Endothelial cell of umbilical vein (primary cell): ENCODE results near the gene AFF1. TPM values are rescaled to one million over a fixed set of nuclear protein-coding genes. Genes with fewer than 3 reads are reported as not detected.

Experiments
- BruUV-seq: library from RNA; stranded (reverse); fragments of 400-500 nt; replicated peaks from 2 replicates; lab custom pipeline; 2021; lab: Mats Ljungman, UMichigan
- CTCF ChIA-PET: fragments of 300-600, 350-600 bp; sonication (Branson Sonifier 250); formaldehyde crosslinking; loops from one replicate; lab custom pipeline; 2021; ENCODE audit warnings: antibody characterized with exemption, inconsistent platforms; lab: Charles Lee
- POLR2A ChIA-PET: fragments of 300-600, 350-600 bp; sonication (Branson Sonifier 250); formaldehyde crosslinking; loops from one replicate; lab custom pipeline; 2021; ENCODE audit warnings: antibody characterized with exemption, inconsistent platforms; lab: Charles Lee
- DNase-seq: peaks from one replicate; pipeline ENCODE4 v3.0.0-alpha.2; 2011; ENCODE audit warnings: low read depth, low spot score
- FAIRE-seq: peaks from 2 replicates; lab custom pipeline; 2011; peaks lifted over from hg19 to GRCh38; lab: Jason Lieb, UNC
- H2AFZ ChIP-seq: 2 replicates; pipeline ENCODE4 v1.6.0; 2012; ENCODE audit warnings: low read depth, low read length, control low read depth, inconsistent platforms
- H3K27ac ChIP-seq: 2 replicates; pipeline ENCODE4 v1.5.1; 2011; ENCODE audit warnings: low read depth, mild to moderate bottlenecking, control low read depth, low read length, moderate library complexity; ENCODE audit not compliant: insufficient read depth
- H3K27me3 ChIP-seq, 2 experiments: 2 replicates each; pipeline versions ENCODE4 v1.6.0 to v1.6.1; 2011; ENCODE audit warnings: low read length in 2 of 2, mixed read lengths in 1 of 2; ENCODE audit not compliant: control insufficient read depth in 2 of 2, insufficient read depth in 2 of 2
- H3K36me3 ChIP-seq, 2 experiments: 2 replicates in 1 of 2; 3 replicates in 1 of 2; pipeline ENCODE4 v1.5.1; 2011; ENCODE audit warnings: low read length in 2 of 2, mild to moderate bottlenecking in 1 of 2, moderate library complexity in 1 of 2; ENCODE audit not compliant: control insufficient read depth in 2 of 2, insufficient read depth in 2 of 2; ENCODE audit errors: extremely low read depth in 1 of 2
- H3K4me1 ChIP-seq: 3 replicates; pipeline ENCODE4 v1.5.1; 2011; ENCODE audit warnings: mild to moderate bottlenecking, low read length; ENCODE audit not compliant: control insufficient read depth, insufficient read depth; ENCODE audit errors: extremely low read depth
- H3K4me2 ChIP-seq: 2 replicates; pipeline ENCODE4 v1.6.1; 2011; ENCODE audit warnings: low read length, control low read depth, mixed read lengths; ENCODE audit not compliant: insufficient read depth
- H3K4me3 ChIP-seq, 3 experiments: fragments of 200-600 bp in 1 of 3; sonication (generic), shearing (Covaris generic) in 1 of 3; replicated peaks in 1 of 3; 2 replicates each; pipeline ENCODE4 v1.5.1; 2011 to 2016; ENCODE audit warnings: control low read depth in 3 of 3, low read length in 3 of 3, mild to moderate bottlenecking in 2 of 3, inconsistent platforms in 1 of 3, low read depth in 1 of 3, moderate library complexity in 1 of 3; ENCODE audit not compliant: insufficient read depth in 1 of 3
- H3K79me2 ChIP-seq: 2 replicates; pipeline ENCODE4 v1.6.0; 2012; ENCODE audit warnings: low read length, inconsistent platforms; ENCODE audit not compliant: control insufficient read depth, insufficient read depth
- H3K9ac ChIP-seq: replicated peaks from 2 replicates; pipeline ENCODE3; 2011; ENCODE audit warnings: low read length, control low read depth; ENCODE audit not compliant: insufficient read depth; ENCODE audit errors: extremely low read depth
- H3K9me1 ChIP-seq: replicated peaks from 3 replicates; pipeline ENCODE4 v1.6.0; 2011; ENCODE audit warnings: mild to moderate bottlenecking, low read length; ENCODE audit not compliant: control insufficient read depth, insufficient read depth; ENCODE audit errors: extremely low read depth
- H3K9me3 ChIP-seq: replicated peaks from 2 replicates; pipeline ENCODE4 v1.5.1; 2012; ENCODE audit warnings: low read length, inconsistent platforms; ENCODE audit not compliant: control insufficient read depth, insufficient read depth
- H4K20me1 ChIP-seq: replicated peaks from 2 replicates; pipeline ENCODE3; 2011; ENCODE audit warnings: mild to moderate bottlenecking, low read length; ENCODE audit not compliant: control insufficient read depth, insufficient read depth; ENCODE audit errors: extremely low read depth
- EZH2 ChIP-seq: IDR thresholded peaks from 2 replicates; pipeline ENCODE4 v1.6.1; 2012; ENCODE audit warnings: borderline replicate concordance, low read depth, mild to moderate bottlenecking, moderate library complexity, low read length, inconsistent platforms; ENCODE audit not compliant: severe bottlenecking
- GATA2 ChIP-seq: IDR thresholded peaks from 2 replicates; pipeline ENCODE4 v1.7.0; 2011; ENCODE audit warnings: low read depth, mild to moderate bottlenecking, moderate library complexity, mixed read lengths, low read length; ENCODE audit not compliant: insufficient read length, insufficient read depth
- JUN ChIP-seq: IDR thresholded peaks from 2 replicates; pipeline ENCODE4 v1.6.1; 2011; ENCODE audit warnings: borderline replicate concordance, low read depth; ENCODE audit not compliant: insufficient read length, insufficient read depth
- MYC ChIP-seq: IDR thresholded peaks from one replicate; pipeline ENCODE4 v1.6.1; 2011; ENCODE audit warnings: mild to moderate bottlenecking, low read depth, low read length
- dilution Hi-C: fragments of 300-500 bp; cut with MboI; formaldehyde crosslinking; loops from one replicate; pipeline ENCODE4 v1.15.0; 2019; ENCODE audit warnings: low sequenced_read_pairs; ENCODE audit not compliant: extremely low pct_ligation_motif_present
- intact Hi-C: fragments of 100-400 bp; cut with micrococcal nuclease; formaldehyde crosslinking; loops from one replicate; pipeline ENCODE4 v1.10.0; 2022
- polyA plus RNA-seq, 4 experiments: library from polyadenylated mRNA; depleted of rRNA in 3 of 4; stranded (reverse) in 3 of 4; unstranded in 1 of 4; fragments of >200 nt; gene quantifications; 2 replicates each; pipeline versions ENCODE4 v1.2.1 to v1.2.3, GENCODE V29; 2011 to 2012; ENCODE audit warnings: missing spikeins in 1 of 4
- total RNA-seq: library from RNA; stranded (reverse); gene quantifications from 2 replicates; pipeline ENCODE4 v1.2.3, GENCODE V29; 2021

Gene AFF1
- total and polyA plus RNA-seq, 2 donors (not counting 3 experiments of a cell fraction or from before 2014, with no cell fraction given) = 26.2 to 106 TPM

GRCh38 chr4:86967073-86967472 lies 32.3 kb downstream of the AFF1 start:
- no peak overlapping the region for H3K27ac ChIP-seq
- H3K9ac ChIP-seq = no peak overlapping the region
- POLR2A ChIA-PET = no interaction called here
- no peaks in the 10 kb centered on the region for H3K9me3 ChIP-seq
- dilution Hi-C loops (no loop called here), intact Hi-C loops (no loop called here)
- FAIRE-seq (no peak), DNase-seq (no peak)
- no peak overlapping the region for H3K4me2 ChIP-seq
- no TSS peak for BruUV-seq
- no peaks in the 10 kb centered on the region for H4K20me1 ChIP-seq
- H2AFZ ChIP-seq = no peak overlapping the region
- CTCF ChIA-PET = interaction anchor here (2.0 kb wide), 1 partner anchor 45 kb away, joined by 5 read pairs; no protein-coding TSS in a partner anchor
- H3K9me1 ChIP-seq = no peaks in the 10 kb centered on the region
- no peaks in the 10 kb centered on the region for H3K36me3 ChIP-seq
- H3K79me2 ChIP-seq = peaks cover 38% of the 10 kb centered on the region
- no peaks in the 10 kb centered on the region for H3K27me3 ChIP-seq
- peaks cover 45% of the 10 kb centered on the region for H3K4me1 ChIP-seq
- no peak overlapping the region for H3K4me3 ChIP-seq
- TF ChIP-seq EZH2 (no peak), MYC (no peak)

DNA sequence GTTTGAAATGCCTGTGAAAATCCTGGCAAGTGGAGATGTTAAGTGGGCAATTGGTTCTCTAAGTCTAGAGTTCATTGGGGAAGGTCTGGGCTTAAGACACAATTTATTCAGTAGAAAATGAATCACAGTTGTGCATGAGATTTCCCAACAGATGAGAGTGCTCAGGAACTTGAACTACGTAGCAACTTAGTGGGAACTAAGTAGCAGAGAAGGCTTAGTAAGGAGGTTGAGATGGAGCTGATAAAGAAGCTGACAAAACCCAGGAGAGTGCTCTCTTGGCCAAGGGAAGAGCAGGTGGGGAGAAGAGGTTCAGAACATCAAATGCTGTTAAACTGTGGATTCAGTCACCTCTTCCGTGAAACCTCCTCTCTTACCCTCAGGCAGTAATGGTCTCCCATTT lies 33.0 kb downstream of the AFF1 start:
- H3K27ac ChIP-seq = peak overlapping the region; percentile 4
- H3K36me3 ChIP-seq = no peaks in the 10 kb centered on the region
- peak; percentile 33 for FAIRE-seq
- POLR2A ChIA-PET = interaction anchor here (1.0 kb wide), 1 partner anchor 39 kb away, joined by 3 read pairs; no protein-coding TSS in a partner anchor
- H3K4me3 ChIP-seq = no peak overlapping the region
- no peaks in the 10 kb centered on the region for H3K9me3 ChIP-seq
- H3K4me2 ChIP-seq = peak overlapping the region; percentile 51
- dilution Hi-C loops = no loop called here
- intact Hi-C loops = no loop called here
- H4K20me1 ChIP-seq = no peaks in the 10 kb centered on the region
- no peak for DNase-seq
- H2AFZ ChIP-seq = no peak overlapping the region
- no peaks in the 10 kb centered on the region for H3K9me1 ChIP-seq
- H3K9ac ChIP-seq = no peak overlapping the region
- H3K4me1 ChIP-seq = peaks cover 45% of the 10 kb centered on the region
- no peak for TF ChIP-seq JUN
- peak; percentile 14 for TF ChIP-seq GATA2
- H3K27me3 ChIP-seq = no peaks in the 10 kb centered on the region
- CTCF ChIA-PET = interaction anchor here (1.2 to 2.0 kb wide), 2 partner anchors 14 to 45 kb away, joined by 5 read pairs; no protein-coding TSS in a partner anchor
- BruUV-seq = no TSS peak
- H3K79me2 ChIP-seq = peaks cover 36% of the 10 kb centered on the region
